Common myeloid progenitor, CD34-positive (primary cell): ENCODE results near the gene NTSR2.

Source experiments
- CTCF ChIA-PET: fragments of 350-600 bp; sonication (Branson Sonifier 250); formaldehyde crosslinking; loops from one replicate; lab custom pipeline; 2021; ENCODE audit warnings: antibody characterized with exemption; lab: Charles Lee
- POLR2A ChIA-PET: fragments of 350-600 bp; sonication (Branson Sonifier 250); formaldehyde crosslinking; loops from one replicate; lab custom pipeline; 2021; ENCODE audit warnings: antibody characterized with exemption; lab: Charles Lee
- DNase-seq, 3 donors: peaks; one replicate each; pipeline versions ENCODE4 v3.0.0 to v3.0.0-alpha.2; 2013
- H3K27ac ChIP-seq, 2 experiments: 1 replicate in 1 of 2; 2 replicates in 1 of 2; pipeline ENCODE4 v1.7.0; 2013; ENCODE audit warnings: inconsistent platforms in 2 of 2, low read length in 2 of 2, mild to moderate bottlenecking in 2 of 2, low read depth in 1 of 2, moderate library complexity in 1 of 2; ENCODE audit not compliant: severe bottlenecking in 2 of 2, insufficient read depth in 1 of 2, poor library complexity in 1 of 2
- H3K27me3 ChIP-seq, 5 experiments: replicated peaks in 2 of 5; 1 replicate in 3 of 5; 2 replicates in 2 of 5; pipeline versions ENCODE4 v1.6.1 to v1.7.0; 2013; ENCODE audit warnings: low read length in 4 of 5, mild to moderate bottlenecking in 2 of 5, moderate library complexity in 2 of 5, inconsistent platforms in 1 of 5; ENCODE audit not compliant: insufficient read depth in 5 of 5, control insufficient read depth in 4 of 5
- H3K36me3 ChIP-seq, 4 experiments: 1 replicate in 2 of 4; 2 replicates in 2 of 4; pipeline versions ENCODE4 v1.6.1 to v1.7.0; 2013; ENCODE audit warnings: low read length in 3 of 4, control low read depth in 1 of 4, mild to moderate bottlenecking in 1 of 4; ENCODE audit not compliant: control insufficient read depth in 4 of 4, insufficient read depth in 4 of 4
- H3K4me1 ChIP-seq, 4 experiments: 1 replicate in 3 of 4; 2 replicates in 1 of 4; pipeline versions ENCODE4 v1.6.1 to v1.7.1; 2013; ENCODE audit warnings: low read length in 3 of 4, mild to moderate bottlenecking in 3 of 4, control low read depth in 1 of 4, inconsistent platforms in 1 of 4, moderate library complexity in 1 of 4; ENCODE audit not compliant: control insufficient read depth in 4 of 4, insufficient read depth in 4 of 4; ENCODE audit errors: control extremely low read depth in 1 of 4
- H3K4me3 ChIP-seq, 7 experiments: 1 replicate in 4 of 7; 2 replicates in 3 of 7; pipeline versions ENCODE4 v1.5.1 to v1.7.0; 2013; ENCODE audit warnings: mild to moderate bottlenecking in 7 of 7, low read length in 6 of 7, moderate library complexity in 6 of 7, inconsistent platforms in 2 of 7, low read depth in 2 of 7, control low read depth in 1 of 7; ENCODE audit not compliant: insufficient read depth in 4 of 7, control insufficient read depth in 1 of 7; ENCODE audit errors: extremely low read depth in 1 of 7
- H3K9me3 ChIP-seq, 5 experiments: 1 replicate in 4 of 5; 2 replicates in 1 of 5; pipeline versions ENCODE4 v1.6.1 to v1.7.1; 2013; ENCODE audit warnings: low read length in 4 of 5, mild to moderate bottlenecking in 2 of 5, inconsistent platforms in 1 of 5, low read depth in 1 of 5, moderate library complexity in 1 of 5; ENCODE audit not compliant: control insufficient read depth in 4 of 5, insufficient read depth in 2 of 5; ENCODE audit errors: control extremely low read depth in 1 of 5
- WGBS: methylation state at CpG from one replicate; pipeline ENCODE4 v1.1.5; 2013; ENCODE audit not compliant: insufficient coverage; 5-methylcytosine and 5-hydroxymethylcytosine counted together

The NTSR2 gene

DNA sequence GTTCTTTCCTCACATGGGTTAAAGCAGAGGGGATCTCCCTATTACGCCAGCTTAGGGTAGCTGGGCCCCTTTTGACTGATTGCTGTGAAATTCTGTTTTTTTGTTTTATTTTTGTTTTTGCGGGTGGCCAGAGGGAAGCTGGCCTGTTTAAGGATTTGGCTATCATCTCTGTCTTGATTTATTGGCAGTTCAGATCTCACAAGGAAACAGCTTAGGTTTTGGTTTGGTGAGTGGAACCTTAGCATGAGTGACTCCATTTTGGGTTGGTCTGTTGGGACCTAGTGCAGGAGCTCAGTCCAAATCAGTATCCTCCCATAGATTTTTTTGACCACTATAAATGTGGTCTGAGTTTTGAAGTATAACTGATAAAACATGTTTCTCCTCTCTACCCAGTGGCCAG lies 25.6 kb upstream of the NTSR2 start:
- Histone ChIP-seq H3K9me3 (no peaks in the 10 kb centered on the region), H3K4me3 (no peak overlapping the region), H3K27ac (no peak overlapping the region), H3K4me1 (peaks cover 0 to 60% (median 39%) of the 10 kb centered on the region in 4 experiments), H3K27me3 (no peaks in the 10 kb centered on the region), H3K36me3 (no peaks in the 10 kb centered on the region)
- POLR2A ChIA-PET, result interaction anchor here (1.2 kb wide), 1 partner anchor 77 kb away, joined by 3 read pairs; no protein-coding TSS in a partner anchor
- CTCF ChIA-PET, result interaction anchor here (0.7 to 22.4 kb wide), 7 partner anchors 23 to 88 kb away, joined by 3 to 460 read pairs (median 8); partner anchors contain the start of gene LPIN1
- no peak for DNase-seq
- 63% methylated on average over 2 of the region's 2 CpGs for WGBS

DNA sequence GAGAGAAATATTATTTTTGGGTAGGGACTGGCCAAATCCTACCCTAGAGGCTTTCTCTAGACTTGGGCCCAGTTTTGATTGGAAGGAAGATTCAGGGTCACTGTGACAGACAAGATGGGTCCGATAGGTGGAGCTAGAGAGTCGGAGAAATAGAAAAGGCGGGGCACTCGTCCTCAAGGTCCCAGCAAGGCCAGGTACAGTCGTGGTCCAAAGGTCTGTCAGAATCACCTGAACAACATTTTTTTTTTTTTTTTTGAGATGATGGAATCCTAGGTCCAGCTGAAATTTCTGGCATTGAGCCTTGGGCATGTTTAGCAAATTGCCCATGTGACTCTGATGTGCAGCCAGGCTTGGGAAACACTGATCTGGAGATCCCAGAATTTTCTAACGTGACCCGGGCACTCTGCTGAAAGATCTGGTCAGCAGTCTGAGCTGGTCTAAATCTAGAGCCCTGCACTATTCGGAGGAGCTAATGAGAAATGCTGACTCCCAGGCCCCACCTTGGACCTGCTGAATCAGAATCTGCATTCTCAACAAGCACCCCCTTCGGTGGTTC lies 23.0 kb upstream of the NTSR2 start:
- Histone ChIP-seq H3K4me1 (peaks cover 4 to 48% (median 36%) of the 10 kb centered on the region in 4 experiments), H3K27me3 (no peaks in the 10 kb centered on the region), H3K9me3 (no peaks in the 10 kb centered on the region), H3K36me3 (no peaks in the 10 kb centered on the region), H3K27ac (no peak overlapping the region), H3K4me3 (no peak overlapping the region)
- DNase-seq, result peak; percentile 70 to 86 (median 80)
- CTCF ChIA-PET, result interaction anchor here (0.7 to 22.4 kb wide), 23 partner anchors 9 to 402 kb away, joined by 3 to 460 read pairs (median 5); partner anchors contain the start of gene LPIN1
- 28% methylated on average over 9 of the region's 9 CpGs for WGBS
- POLR2A ChIA-PET, result interaction anchor here (1.2 kb wide), 1 partner anchor 14 kb away, joined by 3 read pairs; no protein-coding TSS in a partner anchor

DNA sequence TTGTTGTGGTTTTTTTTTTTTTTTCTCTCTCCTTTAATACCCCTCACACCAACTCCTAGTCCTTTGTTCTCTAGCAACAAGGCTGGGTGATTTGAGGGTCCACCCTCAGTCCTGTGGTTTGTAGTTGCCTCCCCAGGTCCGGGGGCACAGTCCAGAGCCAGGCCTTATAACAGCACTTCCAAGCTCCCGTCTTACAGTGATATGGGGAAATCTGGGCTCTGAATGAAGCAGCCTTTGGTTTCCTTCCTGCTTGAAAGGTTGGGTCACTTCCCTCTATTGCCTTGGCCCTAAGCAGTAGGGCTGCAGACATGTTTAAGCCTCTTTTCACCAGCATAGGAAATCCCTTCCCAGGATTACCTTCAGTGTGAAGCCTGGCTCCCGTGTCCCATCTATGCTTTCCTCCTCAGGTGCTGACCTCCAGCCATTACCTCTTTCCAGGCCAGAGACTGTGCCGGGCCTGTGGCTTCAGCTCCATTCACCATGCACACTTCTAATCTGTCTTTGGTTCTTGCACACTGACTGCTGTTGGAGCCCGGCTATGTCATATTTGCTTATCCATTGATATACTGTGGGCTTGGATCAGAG lies 21.2 kb upstream of the NTSR2 start:
- ChIA-PET CTCF (interaction anchor here (2.1 to 22.4 kb wide), 3 partner anchors 53 to 92 kb away, joined by 5 to 460 read pairs (median 344); partner anchors contain the start of gene LPIN1), POLR2A (no interaction called here)
- no peaks in the 10 kb centered on the region for H3K9me3 ChIP-seq
- 65% methylated on average over 4 of the region's 5 CpGs for WGBS
- DNase-seq, result no peak
- H3K4me1 ChIP-seq, result peaks cover 4 to 36% (median 20%) of the 10 kb centered on the region in 4 experiments
- H3K27me3 ChIP-seq, result no peaks in the 10 kb centered on the region
- no peak overlapping the region for H3K4me3 ChIP-seq
- H3K27ac ChIP-seq, result no peak overlapping the region
- no peaks in the 10 kb centered on the region for H3K36me3 ChIP-seq

DNA sequence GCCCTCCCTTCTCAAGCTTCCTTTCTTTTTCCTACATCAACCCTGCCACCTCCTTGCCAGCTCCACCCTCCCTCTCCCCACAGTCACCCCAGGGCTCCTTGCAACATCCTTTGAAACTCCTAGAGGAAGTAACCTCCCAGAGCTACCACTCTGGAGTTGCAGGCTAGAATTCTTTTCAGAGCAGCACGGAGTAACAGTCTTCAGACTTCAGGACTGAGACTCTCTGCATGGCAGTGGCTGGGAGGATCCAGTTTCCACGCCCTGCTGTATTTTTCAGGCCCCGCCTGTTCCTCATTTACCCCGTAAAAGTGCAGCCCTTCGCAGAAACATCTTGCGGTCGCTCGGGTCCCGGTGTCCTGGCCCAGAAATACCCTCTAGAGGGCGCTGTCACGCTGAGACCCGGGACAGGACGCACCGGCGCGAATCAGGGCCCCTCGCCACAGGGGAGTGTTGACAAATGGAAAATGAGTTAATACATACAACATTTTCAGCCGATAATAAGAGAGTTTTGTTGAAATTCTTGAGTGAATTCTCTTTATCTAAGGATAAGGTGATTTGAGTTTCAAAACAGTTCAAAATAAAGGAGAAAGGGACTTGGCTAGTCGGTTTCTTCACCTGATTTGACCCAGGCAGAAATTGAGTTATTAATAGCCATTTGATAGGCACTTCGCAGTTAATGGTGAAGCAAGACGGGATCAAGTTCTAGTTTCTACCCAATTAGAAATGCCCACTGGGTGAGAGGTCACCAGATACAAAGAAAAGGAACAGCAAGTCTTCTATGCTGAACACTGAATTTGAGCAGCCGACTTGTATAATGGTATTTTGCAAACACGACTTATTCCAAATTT lies 18.5 kb upstream of the NTSR2 start:
- H3K9me3 ChIP-seq, result no peaks in the 10 kb centered on the region
- 16% methylated on average over 12 of the region's 23 CpGs for WGBS
- peaks cover 4 to 23% (median 11%) of the 10 kb centered on the region in 4 experiments for H3K4me1 ChIP-seq
- no peaks in the 10 kb centered on the region for H3K36me3 ChIP-seq
- no peak overlapping the region for H3K27ac ChIP-seq
- ChIA-PET CTCF (interaction anchor here (0.6 to 22.4 kb wide), 13 partner anchors 9 to 95 kb away, joined by 3 to 460 read pairs (median 3); partner anchors contain the start of gene LPIN1), POLR2A (no interaction called here)
- DNase-seq, result peak; percentile 91 to 94 (median 94)
- H3K27me3 ChIP-seq, result peaks cover 0 to 11% (median 6%) of the 10 kb centered on the region in 5 experiments
- H3K4me3 ChIP-seq, result peak overlapping the region in 4 of 7 experiments; percentile 34 to 67 (median 48)

DNA sequence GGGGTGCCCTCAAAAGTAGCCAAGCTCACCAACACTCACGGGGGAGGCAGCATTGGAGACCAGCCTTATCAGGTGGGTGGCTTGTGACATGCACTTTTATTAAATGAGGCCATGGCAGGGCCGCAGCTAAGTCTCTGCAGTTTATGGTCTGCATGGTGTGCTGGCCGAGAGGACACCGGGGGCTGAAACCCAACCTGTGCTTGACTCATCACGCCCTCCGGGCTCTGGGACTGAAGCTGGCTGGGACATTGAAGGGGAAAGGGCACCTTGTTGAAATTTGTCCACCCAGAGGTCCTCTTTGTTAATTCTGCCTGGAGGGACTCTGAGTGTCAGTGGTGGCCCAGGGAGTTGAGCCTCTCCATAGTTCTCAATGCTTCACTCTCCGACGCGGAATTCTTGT lies 17.7 kb upstream of the NTSR2 start:
- Histone ChIP-seq H3K9me3 (no peaks in the 10 kb centered on the region), H3K4me3 (peak overlapping the region in 4 of 7 experiments; percentile 34 to 67 (median 48)), H3K27me3 (peaks cover 0 to 14% (median 6%) of the 10 kb centered on the region in 5 experiments), H3K4me1 (peaks cover 4 to 23% (median 9%) of the 10 kb centered on the region in 4 experiments), H3K27ac (no peak overlapping the region), H3K36me3 (no peaks in the 10 kb centered on the region)
- 96% methylated on average over 9 of the region's 9 CpGs for WGBS
- POLR2A ChIA-PET, result no interaction called here
- no peak for DNase-seq
- CTCF ChIA-PET, result interaction anchor here (0.6 to 22.4 kb wide), 13 partner anchors 9 to 96 kb away, joined by 3 to 460 read pairs (median 3); partner anchors contain the start of gene LPIN1

DNA sequence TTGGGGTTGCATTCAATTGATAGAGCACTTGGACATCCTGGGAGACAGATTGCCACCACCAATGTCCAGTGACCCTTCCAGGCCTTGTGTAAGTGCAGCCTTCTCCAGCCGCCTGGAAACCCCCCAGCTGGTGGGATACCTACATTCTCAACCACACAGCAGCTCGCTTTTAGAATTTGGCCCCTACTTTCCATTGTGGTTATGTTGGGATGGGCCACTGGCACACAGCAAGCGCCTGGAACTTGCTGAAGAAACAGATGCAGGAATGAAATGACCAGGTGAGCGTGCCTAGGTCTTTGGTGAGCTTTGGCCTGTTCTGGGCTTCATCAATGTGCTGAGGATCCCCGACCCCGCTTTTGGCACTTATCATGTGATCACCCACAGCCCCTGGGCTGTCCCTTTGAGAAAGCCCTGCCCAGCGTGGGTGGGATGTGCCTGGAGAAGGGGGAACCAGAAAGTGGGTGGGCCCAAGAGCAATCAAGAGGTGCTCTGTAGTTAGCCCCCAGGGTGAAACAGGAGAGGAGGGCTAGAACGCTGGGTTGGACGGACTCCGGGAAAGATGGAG lies 16.0 kb upstream of the NTSR2 start:
- no peaks in the 10 kb centered on the region for H3K36me3 ChIP-seq
- peaks cover 0 to 14% (median 6%) of the 10 kb centered on the region in 5 experiments for H3K27me3 ChIP-seq
- H3K4me1 ChIP-seq, result peaks cover 4 to 16% (median 9%) of the 10 kb centered on the region in 4 experiments
- CTCF ChIA-PET, result interaction anchor here (1.0 to 22.4 kb wide), 4 partner anchors 13 to 98 kb away, joined by 4 to 460 read pairs (median 174); partner anchors contain the start of gene LPIN1
- WGBS, result 95% methylated on average over 8 of the region's 10 CpGs
- no peak overlapping the region for H3K4me3 ChIP-seq
- no peak for DNase-seq
- H3K9me3 ChIP-seq, result no peaks in the 10 kb centered on the region
- H3K27ac ChIP-seq, result no peak overlapping the region
- POLR2A ChIA-PET, result no interaction called here
